NCI-H460 (cell line): ENCODE data around the gene CHAF1A. TPM values are rescaled to one million over a fixed set of nuclear protein-coding genes. Genes with fewer than 3 reads are reported as not detected.

ENCODE experiments used
- DNase-seq: peaks from one replicate; pipeline ENCODE4 v3.0.0-alpha.2; 2016; ENCODE audit warnings: low read depth; ENCODE audit errors: extremely low read depth
- total RNA-seq: library from RNA; depleted of rRNA; stranded (reverse); fragments of >200 nt; shearing (Covaris generic); gene quantifications from 2 replicates; pipeline ENCODE4 v1.2.3, GENCODE V29; 2014

CHAF1A gene
- total RNA-seq, 1 experiment from 2014 or later = 13.1 TPM

DNA sequence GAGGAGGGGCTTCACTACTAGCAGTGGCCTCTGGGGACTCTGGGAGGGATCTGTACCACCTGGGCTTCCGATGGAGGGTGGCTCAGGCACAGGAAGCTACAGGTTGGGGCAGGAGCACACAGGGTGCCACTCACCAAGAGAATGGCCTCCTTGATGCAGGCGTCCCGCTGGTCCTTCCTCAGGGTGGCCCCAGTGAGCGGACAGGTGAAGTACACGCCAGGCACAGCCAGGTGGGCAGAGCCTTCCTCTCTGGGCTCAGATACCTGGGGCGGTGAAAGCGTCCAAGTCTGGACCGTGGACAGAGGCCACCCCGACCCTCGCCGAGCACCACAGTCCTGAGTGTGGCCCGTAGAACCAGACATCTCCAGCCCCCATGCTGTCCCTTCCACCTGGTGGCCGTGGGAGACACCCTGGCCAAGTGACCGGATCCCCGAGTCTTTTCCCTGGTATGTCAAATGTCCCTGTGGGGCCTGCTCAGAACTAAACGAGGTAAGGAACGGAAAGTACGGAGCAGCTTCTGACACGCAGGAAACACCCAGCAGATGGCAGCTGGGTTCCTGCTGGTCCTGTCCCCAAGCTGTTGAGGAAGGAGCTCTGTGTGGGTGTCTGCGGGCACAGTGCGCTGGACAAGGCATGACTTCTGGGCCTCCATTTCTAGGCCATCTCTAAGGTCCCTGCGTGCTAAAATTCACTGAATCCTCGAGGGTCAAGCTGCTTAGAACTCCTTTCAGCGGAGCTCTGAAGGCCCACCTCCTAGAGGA is 50.0 kb downstream of the CHAF1A start:
- no peak for DNase-seq

DNA sequence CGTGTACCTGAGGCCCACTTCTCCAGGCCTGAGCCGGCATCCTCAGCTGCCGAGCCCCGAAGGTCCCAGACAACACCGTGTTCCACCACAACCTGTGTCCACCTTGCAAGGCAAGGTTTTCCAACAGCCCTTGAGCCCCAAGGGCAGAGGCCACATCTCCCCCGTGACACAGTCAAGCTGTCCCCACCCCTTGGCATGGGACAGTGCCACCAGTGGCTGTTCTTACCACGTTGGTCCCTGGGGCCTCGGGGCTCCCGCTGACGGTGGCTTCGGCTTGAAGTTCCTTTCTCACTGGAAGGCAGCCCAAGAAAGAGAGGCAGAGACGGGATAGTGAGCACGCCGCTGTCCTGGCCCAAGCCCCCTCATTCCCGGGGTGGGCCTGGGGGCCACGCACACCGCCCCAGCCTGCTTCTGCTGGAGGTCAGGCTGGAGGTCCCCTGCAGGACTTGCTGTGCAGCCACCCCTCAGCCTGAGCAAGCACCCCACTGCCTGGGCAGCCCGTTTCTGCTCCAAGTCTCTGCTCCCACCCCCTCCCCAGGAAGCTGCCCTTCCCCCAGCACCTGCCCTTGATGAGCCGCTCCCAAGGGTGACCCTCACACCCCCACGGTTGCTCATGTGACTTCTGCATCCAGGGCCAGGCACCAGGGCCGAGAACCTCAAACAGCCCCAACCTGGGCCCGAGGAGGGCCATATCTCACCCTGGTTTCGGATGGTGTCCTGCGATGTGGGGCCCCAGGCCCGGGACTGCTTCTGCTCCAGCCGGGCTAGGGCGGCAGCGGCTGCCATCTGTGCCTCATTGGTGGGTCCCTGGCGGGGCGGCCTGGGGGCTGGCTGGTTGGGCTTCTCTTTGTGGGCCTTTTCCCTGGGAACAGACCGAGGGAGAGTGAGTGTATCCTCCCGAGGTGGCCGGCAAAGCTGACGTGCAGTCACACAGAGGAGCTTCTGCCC is 51.1 kb downstream of the CHAF1A start:
- DNase-seq = no peak

DNA sequence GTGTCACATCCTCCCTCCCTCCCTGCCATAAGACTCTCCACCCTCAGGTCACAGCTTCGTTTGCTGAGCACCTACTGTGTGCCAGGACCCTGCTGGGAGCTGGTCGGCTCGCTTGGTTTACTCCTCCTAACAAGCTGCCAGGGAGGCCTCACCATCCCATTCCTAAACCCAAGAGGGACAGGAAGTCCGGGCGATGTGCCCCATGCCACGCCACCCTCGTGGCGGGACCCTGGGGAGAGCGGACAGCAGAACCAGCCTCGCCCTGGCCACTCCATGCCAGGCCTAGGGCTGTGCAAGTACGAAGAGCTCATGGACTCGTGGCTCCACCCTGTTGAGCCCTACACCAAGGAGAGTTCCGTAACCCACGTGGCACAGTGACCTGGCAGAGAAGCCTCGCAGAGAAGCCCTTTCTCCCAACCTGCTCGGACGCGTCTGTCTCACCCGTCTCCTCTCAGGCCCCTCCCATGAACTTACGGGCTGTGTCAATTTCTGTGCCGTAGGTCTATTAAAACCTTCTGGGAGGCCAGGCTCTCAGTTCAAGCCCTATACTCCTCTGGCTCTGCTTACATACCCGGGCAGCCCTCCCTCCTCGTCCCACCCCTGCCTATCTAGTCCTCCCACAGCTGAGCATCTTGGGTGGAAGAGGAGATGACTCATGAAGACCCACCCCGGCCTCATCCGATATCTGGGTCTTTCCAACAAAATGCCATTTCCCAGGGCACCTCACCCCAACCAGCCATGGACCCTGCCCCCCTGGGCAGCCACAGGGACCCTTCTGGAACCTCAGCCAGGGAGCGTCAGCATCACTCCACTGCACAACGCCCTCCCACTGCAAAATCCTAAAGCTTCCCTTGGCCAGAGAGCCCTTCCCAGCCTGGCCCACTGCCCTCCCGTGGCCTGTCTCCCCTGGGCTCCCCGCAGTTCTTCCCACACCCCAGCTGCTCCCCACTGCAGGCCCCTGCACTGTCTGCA is 52.6 kb downstream of the CHAF1A start:
- DNase-seq = no peak

DNA sequence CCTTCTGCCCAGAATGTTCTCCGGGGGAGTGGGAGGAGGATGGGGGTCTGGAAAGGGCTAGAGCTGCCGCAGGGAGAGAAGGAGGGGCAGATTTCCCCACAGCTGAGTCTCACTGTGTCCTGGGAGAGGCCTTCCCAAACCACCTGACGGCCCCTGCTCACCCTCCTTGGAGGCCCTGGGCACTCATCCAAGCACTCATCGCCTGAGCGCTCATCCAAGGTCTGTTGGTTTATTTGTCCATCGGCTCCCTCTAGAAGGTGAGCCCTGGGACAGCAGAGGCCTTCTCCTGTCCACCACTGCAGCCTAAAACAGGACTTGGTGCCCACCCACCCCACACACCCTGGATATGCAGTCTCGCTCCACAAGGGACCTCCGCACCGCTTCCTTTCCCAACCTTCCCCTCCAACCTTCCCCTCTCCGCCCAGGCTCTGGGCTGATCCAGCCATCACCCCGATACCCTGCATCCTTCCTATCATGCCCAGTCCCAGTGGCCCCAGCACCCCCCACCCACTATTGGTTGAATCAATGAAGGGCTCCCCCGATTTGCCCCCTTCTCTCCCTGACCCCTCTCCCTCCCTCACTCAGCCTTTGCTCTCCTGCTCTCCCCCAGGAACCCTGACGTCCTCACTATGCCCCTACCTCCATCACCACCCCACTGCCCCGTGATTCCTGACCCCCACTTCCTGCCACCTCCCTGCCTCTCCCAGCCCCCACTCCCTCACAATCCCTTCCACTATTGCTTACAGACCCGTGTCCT is 53.5 kb downstream of the CHAF1A start:
- no peak for DNase-seq

DNA sequence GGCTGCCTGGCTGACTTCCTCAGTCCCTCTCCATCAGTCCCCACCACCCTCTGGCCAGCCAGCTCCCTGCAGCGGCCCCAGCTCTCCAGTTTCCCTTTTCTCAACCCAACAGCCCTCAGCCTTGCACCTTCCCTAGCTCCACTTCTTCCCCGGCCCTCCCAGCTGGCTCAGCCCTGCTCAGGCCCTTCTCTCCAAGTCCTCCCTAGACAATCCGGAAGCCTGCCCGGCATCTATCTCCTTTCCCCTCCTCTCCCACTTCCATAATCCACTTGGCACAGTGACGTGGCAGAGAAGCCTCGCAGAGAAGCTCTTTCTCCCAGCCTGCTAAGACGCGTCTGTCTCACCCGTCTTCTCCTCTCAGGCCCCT is 54.0 kb downstream of the CHAF1A start:
- no peak for DNase-seq

DNA sequence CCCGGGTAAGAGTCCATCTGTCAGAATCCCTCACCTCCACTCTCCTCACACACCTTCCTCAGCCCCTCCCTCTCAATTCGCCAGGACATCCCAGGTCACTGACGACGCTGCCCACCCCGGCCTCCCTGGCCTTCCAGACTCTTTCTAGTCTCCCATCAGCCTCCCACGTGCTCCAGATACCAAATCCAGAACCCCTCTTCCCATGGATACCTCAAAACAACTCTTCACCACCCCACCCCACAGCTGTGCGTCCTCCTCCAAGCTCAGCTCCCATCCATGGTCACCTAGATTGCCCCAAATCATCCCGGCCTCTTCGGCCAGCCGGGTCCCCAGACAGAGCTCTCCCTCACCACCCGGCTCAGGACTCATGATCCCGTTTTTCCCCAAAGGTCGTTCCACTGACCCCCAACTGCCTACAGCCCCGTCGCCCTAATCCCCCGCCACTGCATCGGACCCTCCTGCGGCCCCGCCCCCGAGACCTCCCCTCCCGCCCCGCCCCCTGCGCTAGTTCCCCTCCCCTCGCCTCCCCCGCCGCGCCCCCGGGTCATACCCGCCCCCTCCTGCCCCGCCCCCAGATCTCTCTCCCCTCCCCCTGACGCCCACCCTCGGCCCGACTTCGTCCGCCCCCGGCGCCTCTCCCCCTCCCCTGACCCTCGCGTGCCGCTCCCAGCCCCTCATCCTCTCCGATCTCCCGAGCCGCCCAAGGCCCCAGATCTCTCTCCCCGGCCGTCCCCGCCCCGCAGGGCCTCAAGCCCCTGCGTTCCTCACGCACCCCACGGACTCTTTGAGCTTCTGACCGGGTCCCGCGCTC is 54.6 kb downstream of the CHAF1A start:
- no peak for DNase-seq

DNA sequence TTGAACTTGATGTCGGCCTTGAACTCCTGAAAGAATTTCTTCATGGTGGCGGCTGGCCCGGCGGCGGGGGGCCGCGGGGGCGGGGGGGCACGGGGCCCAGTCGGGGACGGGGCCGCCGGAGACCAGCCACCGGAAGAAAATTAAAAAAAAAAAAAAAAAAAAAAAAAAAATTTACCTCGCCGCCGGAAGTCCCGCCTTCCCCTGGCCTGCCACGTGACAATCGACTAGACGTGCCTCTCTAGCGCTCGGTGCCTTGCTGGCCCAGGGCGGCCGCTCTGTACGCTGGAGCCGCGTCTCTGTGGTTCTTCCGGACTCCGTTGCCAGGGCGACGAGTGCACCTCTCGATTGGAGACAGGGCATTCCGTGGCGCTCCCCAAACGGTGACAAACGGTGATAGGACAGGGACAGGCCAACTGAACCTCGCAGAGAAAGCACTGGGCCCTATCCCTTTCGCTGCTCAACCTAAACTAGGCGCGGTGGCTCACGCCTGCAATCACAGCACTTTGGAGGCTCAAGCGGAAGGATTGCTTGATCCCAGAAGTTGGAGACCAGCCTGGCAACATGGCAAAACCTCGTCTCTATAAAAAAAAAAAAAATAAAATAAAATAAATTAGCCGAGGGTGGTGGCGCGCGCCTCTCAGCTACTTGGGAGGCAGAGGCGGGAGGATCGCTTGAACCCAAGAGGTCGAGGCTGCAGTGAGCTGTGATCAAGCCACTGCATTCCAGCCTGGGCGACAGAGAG is 55.4 kb downstream of the CHAF1A start, which contains the start of gene UBXN6:
Gene UBXN6 (minus strand): TSS at position 141 of the 742 bp plus-strand sequence. CDS start 97 bp downstream, at position 44.
- peak; percentile 93 for DNase-seq

DNA sequence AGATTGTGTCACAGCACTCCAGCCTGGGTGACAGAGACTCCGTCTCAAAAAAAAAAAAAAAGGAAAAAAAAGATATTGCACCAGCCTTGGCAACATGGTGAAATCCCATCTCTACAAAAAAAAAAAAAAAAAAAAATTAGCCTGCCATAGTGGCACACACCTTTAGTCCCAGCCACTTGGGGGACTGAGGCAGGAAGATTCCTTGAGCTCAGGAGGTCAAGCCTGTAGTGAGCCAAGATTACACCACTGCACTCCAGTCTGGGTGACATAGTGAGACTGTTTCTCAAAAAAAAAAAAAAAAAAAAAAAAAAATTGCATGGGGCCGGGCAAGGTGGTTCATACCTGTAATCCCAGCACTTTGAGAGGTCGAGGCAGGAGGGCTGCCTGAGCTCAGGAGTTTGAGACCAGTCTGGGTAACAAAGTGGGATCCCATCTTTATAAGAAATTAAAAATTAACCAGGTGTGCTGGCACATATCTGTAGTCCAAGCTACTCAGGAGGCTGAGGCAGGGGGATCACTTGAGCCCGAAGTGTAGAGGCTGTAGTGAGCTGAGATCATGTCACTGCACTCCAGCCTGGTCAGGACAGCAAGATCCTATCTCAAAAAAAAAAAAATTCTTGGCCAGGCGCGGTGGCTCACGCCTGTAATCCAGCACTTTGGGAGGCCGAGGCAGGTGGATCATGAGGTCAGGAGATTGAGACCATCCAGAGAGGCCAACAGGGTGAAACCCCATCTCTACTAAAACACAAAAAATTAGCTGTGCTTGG is 62.6 kb downstream of the CHAF1A start:
- no peak for DNase-seq

DNA sequence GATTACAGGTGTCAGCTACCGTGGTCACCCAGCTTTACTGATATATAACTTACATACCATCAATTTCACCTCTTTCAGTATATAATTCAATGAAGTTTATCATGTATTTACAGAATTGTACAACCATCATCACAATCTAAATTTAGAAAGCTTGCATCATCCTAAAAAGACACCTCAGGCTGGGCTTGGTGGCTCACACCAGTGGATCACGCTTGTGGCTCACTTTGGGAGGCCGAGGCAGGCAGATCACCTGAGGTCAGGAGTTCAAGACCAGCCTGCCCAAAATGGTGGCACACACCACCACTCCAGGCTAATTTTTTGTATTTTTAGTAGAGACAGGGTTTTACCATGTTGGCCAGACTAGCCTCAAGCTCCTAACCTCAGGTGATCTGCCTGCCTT is 65.4 kb downstream of the CHAF1A start:
- no peak for DNase-seq

DNA sequence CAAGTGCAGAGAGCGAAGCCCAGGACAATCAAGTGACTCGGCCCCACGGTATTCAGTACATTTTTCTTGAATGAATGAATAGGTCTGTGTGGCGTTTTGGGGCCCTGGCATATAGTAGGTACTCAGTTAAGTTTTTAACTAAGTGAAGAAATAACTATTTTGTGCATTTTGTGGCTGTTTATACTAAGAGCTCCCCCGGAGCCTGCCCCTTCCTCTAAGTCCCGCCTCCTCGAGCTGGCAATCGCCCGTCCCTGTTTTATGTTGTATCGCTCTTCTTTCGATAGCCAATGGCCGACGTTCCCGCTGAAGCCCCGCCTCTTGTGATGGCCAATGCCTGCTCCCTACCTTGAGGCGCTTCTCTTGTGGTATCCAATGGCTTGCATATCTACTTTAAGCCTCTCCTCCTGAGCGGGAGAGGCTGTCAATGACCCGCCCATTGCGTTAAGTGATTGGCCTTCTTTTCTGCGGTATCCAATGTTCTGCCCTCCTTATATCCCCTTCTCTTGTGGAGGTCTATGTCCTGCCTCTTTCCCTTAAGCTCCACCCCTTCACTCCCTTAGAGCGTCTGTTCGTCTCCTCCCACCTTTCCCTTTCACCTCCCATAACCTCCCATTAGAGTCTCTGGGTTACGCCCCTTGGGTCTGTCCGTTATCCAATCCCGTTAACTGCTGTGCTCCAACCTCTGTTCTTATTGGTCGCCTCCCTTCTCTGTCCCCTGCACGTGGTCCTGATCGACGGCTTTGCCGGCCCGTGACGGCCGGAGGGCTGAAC is 69.1 kb downstream of the CHAF1A start:
- DNase-seq = peak; percentile 99

DNA sequence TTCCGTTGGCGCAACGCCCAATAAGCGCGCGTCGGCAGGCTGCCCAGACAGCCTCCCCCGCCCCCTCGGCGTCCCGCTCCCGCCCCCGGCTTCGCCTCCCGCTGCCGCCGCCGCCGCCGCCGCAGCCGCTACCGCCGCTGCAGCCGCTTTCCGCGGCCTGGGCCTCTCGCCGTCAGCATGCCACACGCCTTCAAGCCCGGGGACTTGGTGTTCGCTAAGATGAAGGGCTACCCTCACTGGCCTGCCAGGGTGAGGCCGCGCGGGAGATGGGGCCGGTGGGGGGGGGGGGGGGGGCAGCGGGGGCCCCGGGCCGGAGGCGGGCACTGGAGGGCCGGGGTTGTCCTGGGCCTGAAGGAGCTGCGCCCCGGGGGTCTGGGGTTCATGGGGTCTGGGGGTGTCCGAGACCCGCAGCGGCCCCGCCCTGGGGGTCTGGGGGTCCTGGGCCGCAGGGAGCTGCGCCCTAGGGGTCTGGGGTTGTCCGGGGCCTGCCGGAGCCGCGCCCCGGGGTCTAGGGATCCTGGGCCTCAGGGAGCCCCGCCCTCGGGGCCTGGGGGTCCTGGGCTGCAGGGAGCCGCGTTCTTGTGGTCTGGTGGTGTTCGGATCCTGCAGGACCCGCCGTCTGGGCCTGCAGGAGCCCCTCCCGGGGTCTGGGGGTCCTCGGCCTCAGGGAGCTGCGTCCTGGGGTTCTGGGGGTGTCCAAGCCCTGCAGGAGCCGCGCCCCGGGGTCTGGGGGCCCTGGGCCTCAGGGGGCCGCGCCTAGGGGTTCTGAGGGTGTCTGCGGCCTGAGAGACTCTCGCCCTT is 69.9 kb downstream of the CHAF1A start, which contains the start of gene HDGFL2:
Gene HDGFL2 (plus strand): TSS at position 124 of the 801 bp plus-strand sequence. CDS start 54 bp downstream, at position 178.
- DNase-seq = no peak

DNA sequence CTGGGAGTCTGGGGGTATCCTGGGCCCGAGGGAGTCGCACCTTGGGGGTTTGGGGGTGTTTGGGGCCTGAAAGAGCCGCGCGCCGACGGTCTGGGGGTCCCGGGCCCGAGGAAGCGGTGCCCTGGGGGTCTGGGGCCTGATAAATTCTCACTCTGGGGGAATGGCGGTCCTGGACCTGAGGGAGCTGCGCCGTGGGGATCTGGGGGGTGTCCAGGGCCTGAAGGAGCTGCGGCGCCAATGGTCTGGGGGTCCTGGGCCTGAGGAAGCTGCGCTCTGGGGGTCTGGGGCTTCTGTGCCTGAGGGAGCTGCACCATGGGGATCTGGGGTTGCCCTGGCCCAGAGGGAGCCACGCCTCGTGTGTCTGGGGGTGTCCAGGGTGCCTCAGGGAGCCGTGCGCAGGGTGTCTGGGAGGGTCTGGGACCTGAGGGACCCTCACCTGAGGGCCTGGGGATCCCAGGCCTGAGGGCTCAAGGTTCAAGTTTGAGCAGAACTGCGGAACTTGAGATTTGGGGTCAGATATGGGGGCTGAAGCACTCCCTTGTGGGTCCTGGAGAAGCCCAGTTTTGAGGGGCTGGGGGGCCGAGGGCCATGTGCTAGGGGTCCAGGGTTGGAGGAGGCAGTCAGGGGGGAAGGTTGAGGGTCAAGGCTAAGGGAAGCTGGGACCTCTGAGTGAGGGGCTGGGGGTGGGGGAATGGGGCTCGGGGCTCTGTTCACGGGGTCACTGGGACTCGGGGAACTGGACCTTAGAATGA is 70.7 kb downstream of the CHAF1A start:
- DNase-seq = no peak

DNA sequence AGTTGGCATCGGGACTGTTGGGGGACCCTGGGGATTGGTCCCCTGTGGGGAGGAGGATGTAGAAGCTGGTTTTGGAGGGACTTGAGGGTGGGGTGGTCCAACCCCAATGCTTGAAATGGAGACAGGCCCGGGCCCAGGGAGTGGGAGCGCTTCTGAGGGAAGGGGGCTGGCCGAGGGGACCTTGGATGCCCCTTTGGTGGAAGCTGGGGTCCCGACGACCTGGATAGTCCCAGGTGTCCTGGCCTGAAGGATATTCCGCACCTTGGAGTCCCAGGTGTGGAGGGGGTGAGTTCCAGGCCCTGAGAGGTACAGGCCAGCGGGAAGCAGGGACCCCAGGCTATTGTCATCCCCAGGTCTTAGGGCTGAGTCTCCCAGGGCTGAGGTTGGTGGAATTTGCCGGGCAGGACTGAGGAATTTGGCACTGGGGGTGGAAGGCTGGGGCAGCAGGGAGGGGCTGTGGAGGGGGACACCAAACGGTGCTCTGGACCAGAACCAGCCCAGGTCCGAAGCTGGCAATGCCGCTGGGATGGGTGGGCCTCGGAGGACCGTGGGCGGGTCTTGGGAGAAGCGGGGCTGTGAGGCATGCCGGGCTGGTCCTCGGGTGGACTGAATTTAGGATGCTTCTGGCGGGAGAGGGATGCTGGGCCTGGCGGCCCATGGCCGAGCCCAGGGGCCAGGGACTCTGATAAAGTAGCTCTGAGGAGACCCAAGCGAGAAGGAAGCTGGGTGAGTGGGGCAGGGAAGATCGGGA is 71.5 kb downstream of the CHAF1A start:
- DNase-seq = no peak

DNA sequence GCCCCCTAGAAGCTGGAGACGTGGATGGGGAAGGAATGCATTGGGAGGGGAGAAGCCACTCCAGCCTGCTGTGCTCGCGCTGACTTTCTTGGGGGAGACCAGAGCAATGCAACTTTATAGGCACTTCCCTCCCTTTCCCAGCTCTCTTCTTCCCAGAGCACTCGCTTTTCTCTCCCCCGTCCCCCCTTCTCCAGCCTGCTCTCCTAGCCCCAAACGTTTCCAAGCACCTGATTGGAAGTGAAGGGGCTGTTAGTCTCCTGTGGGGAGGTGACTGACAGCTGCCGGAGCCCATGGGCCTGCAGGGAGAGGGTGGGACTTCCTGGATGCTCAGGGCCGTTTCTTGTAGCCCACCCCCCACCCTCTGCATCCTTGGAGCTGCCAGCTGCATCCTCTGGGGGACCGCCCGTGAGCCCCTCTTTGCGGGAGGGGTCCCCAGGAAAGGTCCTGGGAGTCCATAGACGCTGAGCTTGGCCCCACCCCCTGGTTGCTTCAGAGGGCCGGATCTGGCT is 72.1 kb downstream of the CHAF1A start:
- DNase-seq = no peak
